Fibroblast of lung (primary cell): ENCODE results near the gene GNAL.

Experiments
- EZH2 ChIP-seq: IDR thresholded peaks from 2 replicates; pipeline ENCODE4 v1.5.1; 2012; ENCODE audit warnings: low read length, control low read depth, mild to moderate bottlenecking; ENCODE audit errors: missing control alignments
- TF ChIP-seq, protein P1 (sequence below), 2 donors: IDR thresholded peaks in 1 of 2; conservative IDR thresholded peaks in 1 of 2; 1 replicate in 1 of 2; 2 replicates in 1 of 2; pipeline ENCODE4 v1.5.1; 2011 to 2012; ENCODE audit warnings: low read length in 2 of 2, control low read depth in 1 of 2, inconsistent platforms in 1 of 2, low read depth in 1 of 2, mild to moderate bottlenecking in 1 of 2

DNA sequence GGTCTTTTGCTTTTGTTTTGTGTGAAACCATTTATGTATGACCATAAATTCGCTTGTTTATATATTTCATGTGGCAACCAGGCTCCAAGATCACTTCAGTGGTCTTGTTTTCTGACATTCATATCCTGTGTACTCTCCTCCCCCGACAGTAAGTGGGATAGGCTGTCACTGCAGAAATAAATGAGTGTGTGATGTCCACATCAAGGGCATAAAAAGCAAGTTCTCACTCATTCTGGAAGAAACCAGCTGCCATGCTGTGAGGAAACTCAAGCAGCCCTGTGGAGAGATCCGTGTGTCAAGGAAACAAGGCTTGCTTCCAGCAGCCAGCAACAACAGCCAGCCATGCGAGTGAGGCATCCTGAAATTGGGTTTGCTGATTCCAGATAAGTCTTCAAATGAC, 39.2 kb upstream of the GNAL start:
- no peak for TF ChIP-seq EZH2
- TF ChIP-seq, protein P1, sequence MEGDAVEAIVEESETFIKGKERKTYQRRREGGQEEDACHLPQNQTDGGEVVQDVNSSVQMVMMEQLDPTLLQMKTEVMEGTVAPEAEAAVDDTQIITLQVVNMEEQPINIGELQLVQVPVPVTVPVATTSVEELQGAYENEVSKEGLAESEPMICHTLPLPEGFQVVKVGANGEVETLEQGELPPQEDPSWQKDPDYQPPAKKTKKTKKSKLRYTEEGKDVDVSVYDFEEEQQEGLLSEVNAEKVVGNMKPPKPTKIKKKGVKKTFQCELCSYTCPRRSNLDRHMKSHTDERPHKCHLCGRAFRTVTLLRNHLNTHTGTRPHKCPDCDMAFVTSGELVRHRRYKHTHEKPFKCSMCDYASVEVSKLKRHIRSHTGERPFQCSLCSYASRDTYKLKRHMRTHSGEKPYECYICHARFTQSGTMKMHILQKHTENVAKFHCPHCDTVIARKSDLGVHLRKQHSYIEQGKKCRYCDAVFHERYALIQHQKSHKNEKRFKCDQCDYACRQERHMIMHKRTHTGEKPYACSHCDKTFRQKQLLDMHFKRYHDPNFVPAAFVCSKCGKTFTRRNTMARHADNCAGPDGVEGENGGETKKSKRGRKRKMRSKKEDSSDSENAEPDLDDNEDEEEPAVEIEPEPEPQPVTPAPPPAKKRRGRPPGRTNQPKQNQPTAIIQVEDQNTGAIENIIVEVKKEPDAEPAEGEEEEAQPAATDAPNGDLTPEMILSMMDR (conservative IDR thresholded peaks at IDR 0.05 in 1 of 2, IDR thresholded peaks at IDR 0.05 in 1 of 2; ENCODE audit: low read depth in 1 of 2, low read length in 2 of 2) = no peak
